GM23338 (cell line): ENCODE results near the gene PCP4L1. TPM values are rescaled to one million over a fixed set of nuclear protein-coding genes. Genes with fewer than 3 reads are reported as not detected.

Source experiments
- ATAC-seq: fragments of 200-7000 bp; cut with Tn5 transposase; 3 replicates; pipeline ENCODE4 v1.9.1; 2020
- DNase-seq: peaks from one replicate; pipeline ENCODE4 v3.0.0-alpha.2; 2015; ENCODE audit warnings: low spot score
- H2AFZ ChIP-seq: fragments of 200-600 bp; sonication (generic); 2 replicates; pipeline ENCODE4 v1.8.0; 2016; ENCODE audit warnings: antibody characterized with exemption, mild to moderate bottlenecking, moderate library complexity
- H3F3A ChIP-seq: fragments of 200-600 bp; sonication (generic); replicated peaks from 2 replicates; pipeline ENCODE4 v1.8.0; 2017; ENCODE audit warnings: antibody characterized with exemption, mixed run types, low read depth
- H3K27ac ChIP-seq: fragments of 200-600 bp; sonication (generic); 2 replicates; pipeline ENCODE4 v1.6.1; 2016; ENCODE audit warnings: low read depth
- H3K27me3 ChIP-seq: fragments of 200-600 bp; sonication (generic); 2 replicates; pipeline ENCODE4 v1.8.0; 2016; ENCODE audit warnings: mild to moderate bottlenecking, mixed run types, moderate library complexity; ENCODE audit not compliant: insufficient read depth
- H3K36me3 ChIP-seq: fragments of 200-600 bp; sonication (generic); 2 replicates; pipeline ENCODE4 v1.8.0; 2016; ENCODE audit warnings: mild to moderate bottlenecking; ENCODE audit not compliant: insufficient read depth
- H3K4me1 ChIP-seq: fragments of 200-600 bp; sonication (generic); 2 replicates; pipeline ENCODE4 v1.8.0; 2016; ENCODE audit warnings: mild to moderate bottlenecking, moderate library complexity; ENCODE audit not compliant: insufficient read depth
- H3K4me2 ChIP-seq: fragments of 200-600 bp; sonication (generic); 2 replicates; pipeline ENCODE4 v1.7.1; 2017; ENCODE audit warnings: mixed run types
- H3K4me3 ChIP-seq: fragments of 200-600 bp; sonication (generic); 2 replicates; pipeline ENCODE4 v1.6.1; 2016; ENCODE audit warnings: mixed run types
- H3K79me2 ChIP-seq: fragments of 200-600 bp; sonication (generic); replicated peaks from 2 replicates; pipeline ENCODE4 v1.8.0; 2017; ENCODE audit warnings: mild to moderate bottlenecking; ENCODE audit not compliant: insufficient read depth
- H3K9me2 ChIP-seq: fragments of 200-600 bp; sonication (generic); 2 replicates; pipeline ENCODE4 v1.8.0; 2017; ENCODE audit not compliant: insufficient read depth
- H4K20me1 ChIP-seq: fragments of 200-600 bp; sonication (generic); replicated peaks from 2 replicates; pipeline ENCODE4 v1.8.0; 2017; ENCODE audit warnings: mild to moderate bottlenecking; ENCODE audit not compliant: insufficient read depth
- H3K27ac Mint-ChIP-seq: 2 replicates; pipeline ENCODE4 v1.8.0; 2020; ENCODE audit warnings: inconsistent platforms, mild to moderate bottlenecking, moderate library complexity, mixed read lengths
- H3K27me3 Mint-ChIP-seq: 3 replicates; pipeline ENCODE4 v1.8.0; 2022; ENCODE audit warnings: low read depth, mild to moderate bottlenecking, moderate library complexity, mixed read lengths, inconsistent platforms; ENCODE audit not compliant: insufficient read depth, poor library complexity
- H3K36me3 Mint-ChIP-seq: 3 replicates; pipeline ENCODE4 v1.8.0; 2021; ENCODE audit warnings: low read depth, mild to moderate bottlenecking, inconsistent platforms, moderate library complexity, mixed read lengths
- H3K4me1 Mint-ChIP-seq: 3 replicates; pipeline ENCODE4 v1.8.0; 2020; ENCODE audit warnings: mild to moderate bottlenecking, inconsistent platforms, mixed read lengths
- H3K4me3 Mint-ChIP-seq: 3 replicates; pipeline ENCODE4 v1.8.0; 2021; ENCODE audit warnings: moderate library complexity, mild to moderate bottlenecking, inconsistent platforms, mixed read lengths
- H3K9me3 Mint-ChIP-seq: 3 replicates; pipeline ENCODE4 v1.8.0; 2020; ENCODE audit warnings: moderate library complexity, mild to moderate bottlenecking, inconsistent platforms, mixed read lengths
- CREB1 ChIP-seq: fragments of 250-450 bp; sonication (Bioruptor Pico); IDR thresholded peaks from 2 replicates; pipeline ENCODE4 v1.5.0; 2020; ENCODE audit warnings: low read depth, mild to moderate bottlenecking, moderate library complexity
- CTCF ChIP-seq, 2 experiments: fragments of 200-600 bp in 1 of 2; sonication (generic) in 1 of 2; conservative IDR thresholded peaks; 2 replicates each; pipeline versions ENCODE4 v1.5.1 to v1.6.1; 2016 to 2017; ENCODE audit warnings: antibody characterized with exemption in 2 of 2, low read depth in 2 of 2, mild to moderate bottlenecking in 2 of 2, moderate library complexity in 1 of 2
- ETS1 ChIP-seq: IDR thresholded peaks from 2 replicates; pipeline ENCODE4 v1.6.1; 2016; ENCODE audit warnings: antibody characterized with exemption
- EZH2 ChIP-seq: fragments of 200-600 bp; sonication (generic); IDR thresholded peaks from one replicate; pipeline ENCODE4 v1.8.0; 2017; ENCODE audit warnings: antibody characterized with exemption, mild to moderate bottlenecking, low read depth; ENCODE audit not compliant: unreplicated experiment
- EZH2phosphoT487 ChIP-seq: fragments of 200-600 bp; sonication (generic); IDR thresholded peaks from one replicate; pipeline ENCODE4 v1.8.1; 2018; ENCODE audit warnings: antibody characterized with exemption; ENCODE audit not compliant: unreplicated experiment
- JUNB ChIP-seq: IDR thresholded peaks from one replicate; pipeline ENCODE4 v1.6.1; 2016; ENCODE audit warnings: antibody characterized with exemption; ENCODE audit not compliant: unreplicated experiment
- NANOG ChIP-seq: IDR thresholded peaks from 2 replicates; pipeline ENCODE4 v1.6.1; 2016; ENCODE audit warnings: antibody characterized with exemption, borderline replicate concordance
- POLR2AphosphoS5 ChIP-seq: IDR thresholded peaks from 2 replicates; pipeline ENCODE4 v1.6.1; 2016; ENCODE audit warnings: antibody characterized with exemption, low read depth
- REST ChIP-seq: IDR thresholded peaks from one replicate; pipeline ENCODE4 v1.6.1; 2018; ENCODE audit warnings: antibody characterized with exemption; ENCODE audit not compliant: unreplicated experiment
- STAT1 ChIP-seq: IDR thresholded peaks from one replicate; pipeline ENCODE4 v1.6.1; 2016; ENCODE audit warnings: antibody characterized with exemption; ENCODE audit not compliant: unreplicated experiment
- ZNF114 ChIP-seq: fragments of 250-450 bp; sonication (Bioruptor Pico); IDR thresholded peaks from 2 replicates; pipeline ENCODE4 v1.5.0; 2020; ENCODE audit warnings: mild to moderate bottlenecking, moderate library complexity
- ZNF331 ChIP-seq: fragments of 250-450 bp; sonication (Bioruptor Pico); IDR thresholded peaks from 2 replicates; pipeline ENCODE4 v1.5.0; 2020; ENCODE audit warnings: low read depth, mild to moderate bottlenecking, moderate library complexity
- ZNF462 ChIP-seq: fragments of 250-450 bp; sonication (Bioruptor Pico); IDR thresholded peaks from 2 replicates; pipeline ENCODE4 v1.5.0; 2020; ENCODE audit warnings: mild to moderate bottlenecking, moderate library complexity
- polyA plus RNA-seq: library from polyadenylated mRNA; unstranded; fragments of >200 nt; fragmentation: Nextera tagmentation; extraction: Ambion mirVana; gene quantifications from 2 replicates; pipeline ENCODE4 v1.2.1, GENCODE V29; 2016
- total RNA-seq: library from RNA; depleted of rRNA; stranded (reverse); fragments of >200 nt; shearing (Covaris generic); gene quantifications from 2 replicates; pipeline ENCODE4 v1.2.3, GENCODE V29; 2014

The PCP4L1 gene
- total and polyA plus RNA-seq, 2 experiments from 2014 or later, result 1.4 to 1.7 TPM

GRCh38 chr1:161242313-161242712 lies 16.2 kb upstream of the PCP4L1 start:
- Histone ChIP-seq H3K4me3 (no peak overlapping the region), H3K9me2 (peaks cover 3% of the 10 kb centered on the region; the same call in 1 of the 2 replicates), H3K4me1 (no peaks in the 10 kb centered on the region), H3K27ac (no peak overlapping the region), H4K20me1 (no peaks in the 10 kb centered on the region), H3K4me2 (no peak overlapping the region), H3F3A (no peaks in the 10 kb centered on the region), H3K36me3 (no peaks in the 10 kb centered on the region), H3K27me3 (no peaks in the 10 kb centered on the region), H3K79me2 (no peaks in the 10 kb centered on the region), H2AFZ (no peak overlapping the region)
- Mint-ChIP-seq H3K36me3 (no peaks in the 10 kb centered on the region), H3K4me1 (no peaks in the 10 kb centered on the region), H3K9me3 (no peaks in the 10 kb centered on the region), H3K4me3 (no peak overlapping the region), H3K27ac (no peak overlapping the region), H3K27me3 (peaks cover 4% of the 10 kb centered on the region)
- TF ChIP-seq ZNF462 (CRISPR knock-in tag) (no peak), JUNB (no peak), ZNF331 (CRISPR knock-in tag) (no peak), EZH2phosphoT487 (no peak), REST (no peak), NANOG (no peak), CREB1 (CRISPR knock-in tag) (no peak), CTCF (conservative IDR thresholded peaks at IDR 0.05; ENCODE audit: low read depth in 2 of 2) (no peak), POLR2AphosphoS5 (no peak), ETS1 (no peak), STAT1 (no peak), ZNF114 (CRISPR knock-in tag) (no peak), EZH2 (no peak)
- no peak for DNase-seq
- ATAC-seq, result no peak
